Middle frontal gyrus (tissue), 1 donor: ENCODE data around the gene DUOX2.
"Not testable (repeated sequence)": the region's sequence is repeated elsewhere in the genome, so short reads cannot be mapped to it uniquely, and the experiment has no call there.

Source experiments
- DNase-seq: peaks from one replicate; pipeline ENCODE4 v3.0.0-alpha.2; 2015; ENCODE audit warnings: low spot score; ENCODE audit errors: extremely low spot score

The DUOX2 gene

DNA sequence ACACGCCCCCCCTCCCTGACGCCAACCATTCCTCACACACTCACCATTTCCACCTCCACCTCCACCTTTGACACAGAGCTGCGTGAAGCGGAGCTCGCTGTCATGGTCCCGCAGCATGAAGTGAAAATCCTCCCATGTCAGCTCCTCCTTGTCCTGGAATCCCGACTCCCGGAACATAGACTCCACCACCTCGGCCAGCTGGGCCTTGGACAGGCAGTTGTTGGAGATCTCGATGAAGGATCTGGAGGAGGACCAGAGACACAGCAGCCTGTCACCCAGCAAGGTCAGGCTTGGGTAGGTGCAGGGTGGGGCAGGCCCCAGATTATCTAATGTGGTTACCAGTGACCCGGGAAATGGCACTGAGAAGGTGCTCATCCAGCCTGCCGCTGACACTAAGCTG lies 12.2 kb downstream of the DUOX2 start:
- DNase-seq, result no peak

DNA sequence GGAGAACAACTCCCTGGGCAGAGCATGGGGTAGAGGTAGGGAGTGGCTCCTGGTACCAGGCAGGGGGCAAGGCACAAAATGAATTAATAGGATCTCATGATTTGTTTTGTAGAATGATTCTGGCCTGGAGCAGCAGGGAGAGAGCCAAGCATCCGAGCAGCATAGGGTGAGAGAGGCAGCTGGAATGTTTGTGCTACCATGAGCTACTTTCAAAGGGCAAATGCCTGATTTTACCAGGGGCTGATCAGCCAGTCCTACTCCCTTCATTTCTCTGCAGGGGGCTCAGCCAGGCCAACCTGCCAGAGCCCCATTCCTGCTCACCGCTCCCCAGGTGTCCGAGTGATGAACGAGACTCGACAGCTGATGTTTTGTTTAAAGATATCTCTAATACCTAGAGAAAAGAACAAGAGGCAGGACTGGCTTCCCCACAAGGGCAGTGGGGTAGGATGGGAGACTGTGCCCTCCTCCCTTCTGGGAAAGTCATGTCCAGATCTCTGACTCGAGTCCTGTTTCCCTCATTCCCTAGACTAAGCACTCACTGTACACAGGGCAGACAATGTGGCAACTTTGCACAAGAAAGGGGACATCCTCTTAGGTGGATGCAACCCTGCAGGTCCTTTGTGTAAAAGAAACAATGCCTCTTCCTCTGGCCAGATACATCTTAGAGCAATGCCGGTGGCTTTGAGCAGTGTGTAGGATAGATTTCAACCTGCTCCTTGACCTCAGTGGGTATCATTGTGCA lies 12.9 kb downstream of the DUOX2 start:
- DNase-seq, result no peak

- DNase-seq, result no peak
Observed at GRCh38 chr15:45099549-45100165, 14.3 kb downstream of the DUOX2 start.

DNA sequence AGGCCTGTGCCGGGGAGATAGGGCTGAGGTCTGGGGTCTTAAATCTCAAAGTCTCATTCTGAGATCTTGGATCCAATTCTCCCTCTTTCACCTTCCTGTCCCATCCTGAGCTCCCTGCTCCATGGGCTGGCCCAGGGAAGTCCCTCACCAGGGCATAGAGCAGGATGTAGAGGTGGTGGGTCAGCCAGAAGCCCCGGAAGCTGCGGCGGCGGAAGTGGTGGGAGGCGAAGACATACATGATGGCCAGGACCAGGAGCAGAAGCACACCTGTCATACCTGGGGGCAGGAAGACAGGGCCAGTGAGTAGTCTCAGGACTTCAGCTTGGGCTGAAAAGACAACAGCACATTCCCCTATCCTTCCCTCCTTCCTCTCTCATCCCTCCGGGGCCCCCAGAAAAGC lies 16.5 kb downstream of the DUOX2 start:
- no peak for DNase-seq

DNA sequence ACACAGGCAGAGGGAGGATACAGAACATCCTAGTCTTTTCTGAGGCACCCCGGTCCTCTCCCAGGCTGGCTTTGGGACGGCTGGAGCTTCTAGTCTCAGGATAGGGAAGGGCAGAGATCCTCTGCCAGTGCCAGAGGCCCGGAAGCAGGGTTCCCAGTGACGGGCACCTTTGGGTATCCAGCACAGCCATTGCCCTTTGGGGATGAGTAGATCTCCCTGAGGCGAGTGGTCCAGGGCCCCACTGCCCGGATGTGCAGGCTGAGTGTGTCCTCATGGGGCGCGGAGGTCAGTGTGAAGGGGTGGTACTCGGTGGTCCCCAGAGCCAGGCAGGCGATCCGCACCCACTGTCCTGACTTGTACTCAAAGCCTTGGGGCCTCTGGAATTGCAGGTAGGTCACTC lies 18.3 kb downstream of the DUOX2 start:
- no peak for DNase-seq

GRCh38 chr15:45094358-45094730 lies 19.6 kb downstream of the DUOX2 start:
- DNase-seq, result no peak

DNA sequence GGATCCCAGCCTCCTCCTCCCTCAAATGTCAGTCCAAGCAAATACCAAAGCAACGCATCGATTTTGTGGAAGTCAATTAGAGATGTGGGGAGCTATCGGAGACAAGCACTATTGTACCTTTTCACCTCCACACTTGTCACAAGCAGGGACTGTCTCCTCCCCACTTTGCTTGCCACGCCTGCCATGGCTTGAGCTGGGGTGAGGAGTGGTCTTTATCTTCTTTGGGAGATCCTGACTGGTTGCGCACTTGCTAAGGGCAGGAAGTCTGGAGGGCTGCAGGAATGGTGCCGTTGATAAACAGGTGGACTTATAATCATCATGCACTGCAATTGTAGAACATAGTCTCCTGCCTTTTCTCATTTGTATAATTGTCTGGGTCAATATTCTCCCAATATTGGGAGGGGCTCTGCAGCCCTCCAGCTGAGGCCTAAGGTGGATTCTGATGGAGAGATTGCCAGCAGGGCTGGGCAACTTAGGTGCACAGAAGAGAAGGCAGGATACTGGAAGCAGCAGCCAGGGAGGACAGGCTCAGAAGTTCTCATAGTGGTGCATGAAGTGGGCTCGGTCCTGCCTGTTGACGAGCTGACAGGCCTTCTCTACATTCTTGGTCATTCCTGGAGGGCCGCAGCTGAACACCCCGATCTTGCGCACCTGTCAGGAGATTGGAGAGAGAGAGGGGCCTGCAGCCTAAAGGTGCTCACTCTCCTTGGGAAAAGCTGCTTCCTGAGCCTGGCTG lies 20.2 kb downstream of the DUOX2 start:
- no peak for DNase-seq

- DNase-seq, result no peak
Observed at GRCh38 chr15:45093013-45093412, 21.0 kb downstream of the DUOX2 start.

GRCh38 chr15:45091576-45091975 lies 22.4 kb downstream of the DUOX2 start:
- DNase-seq, result no peak

DNA sequence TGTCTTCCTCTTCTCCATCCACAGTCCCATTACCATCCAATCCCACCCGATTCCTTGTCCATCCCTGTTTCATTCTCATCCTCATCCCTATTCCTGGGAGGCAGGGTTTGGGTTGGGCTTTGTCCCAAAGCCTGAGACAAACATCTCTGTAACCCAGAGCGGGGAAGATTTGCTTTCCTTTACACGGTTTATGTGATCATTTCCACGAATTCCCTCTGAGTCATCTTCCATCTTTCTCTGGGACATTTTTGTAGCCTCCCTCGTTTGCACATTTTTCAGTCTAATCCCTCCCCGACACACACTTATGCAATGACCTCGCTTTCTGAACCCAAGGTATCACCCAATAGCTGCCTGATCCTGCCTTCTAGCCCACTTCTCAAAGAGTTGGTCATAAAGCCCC lies 22.8 kb downstream of the DUOX2 start:
- no peak for DNase-seq

GRCh38 chr15:45089712-45090373 lies 24.1 kb downstream of the DUOX2 start:
- DNase-seq, result no peak

DNA sequence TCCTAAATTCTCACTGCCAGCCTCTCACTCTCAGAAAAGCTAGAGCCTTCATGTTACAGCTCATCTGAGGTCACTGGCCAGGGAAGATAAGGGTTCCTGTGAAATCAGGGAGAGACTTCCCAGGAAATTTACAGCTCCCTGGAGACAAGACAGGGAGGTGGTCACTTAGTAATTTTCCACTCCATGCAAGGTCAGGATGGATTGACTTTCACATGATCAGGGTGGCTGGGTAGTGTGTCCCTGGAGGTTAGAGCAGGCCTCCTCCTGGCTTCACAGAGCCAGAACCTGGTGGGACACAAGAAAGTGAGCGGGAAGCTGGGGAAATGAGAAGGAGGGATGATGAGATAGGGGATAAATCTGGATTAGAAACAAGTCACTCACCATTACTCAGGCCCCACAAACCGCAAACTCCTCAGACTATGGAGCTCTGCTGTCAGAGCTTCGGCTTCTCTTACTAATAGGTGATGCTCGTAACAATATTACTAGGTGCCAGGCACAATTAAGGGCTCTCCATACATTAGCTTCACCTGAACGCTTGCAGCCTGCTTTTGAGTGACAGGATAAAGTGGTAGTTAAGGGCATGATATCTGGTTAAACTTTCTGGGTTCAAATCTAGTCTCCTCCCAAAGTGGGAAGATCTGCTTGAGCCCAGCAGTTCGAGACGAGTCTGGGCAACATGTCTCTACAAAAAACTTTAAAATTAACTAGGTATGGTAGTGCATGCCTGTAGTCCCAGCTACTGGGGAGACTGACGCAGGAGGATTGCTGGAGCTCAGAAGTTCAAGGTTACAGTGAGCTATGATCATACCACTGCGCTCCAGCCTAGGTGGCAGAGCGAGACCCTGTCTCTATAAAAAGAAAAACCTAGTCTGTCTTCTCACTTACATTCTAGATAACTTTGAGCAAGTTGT lies 24.9 kb downstream of the DUOX2 start:
- no peak for DNase-seq

DNA sequence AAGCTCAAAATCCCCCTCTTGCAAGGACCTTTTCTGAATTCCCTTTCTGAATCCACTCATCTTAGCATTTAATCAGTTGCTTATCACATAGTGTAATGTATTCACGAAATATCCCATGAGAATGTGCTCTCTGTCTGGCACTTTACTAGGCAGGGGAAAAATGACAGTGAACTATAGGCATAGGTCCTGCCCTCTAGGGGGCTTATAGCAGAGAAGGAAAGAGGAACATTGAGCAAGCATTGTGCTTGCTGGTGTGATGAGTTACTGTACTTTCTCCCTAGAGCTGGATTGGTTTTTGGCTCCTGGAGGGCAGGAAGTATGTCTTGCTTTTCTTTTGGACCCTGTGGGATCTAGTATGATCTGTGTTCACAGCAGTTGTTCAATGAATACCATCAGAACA lies 26.5 kb downstream of the DUOX2 start:
- DNase-seq, result no peak

DNA sequence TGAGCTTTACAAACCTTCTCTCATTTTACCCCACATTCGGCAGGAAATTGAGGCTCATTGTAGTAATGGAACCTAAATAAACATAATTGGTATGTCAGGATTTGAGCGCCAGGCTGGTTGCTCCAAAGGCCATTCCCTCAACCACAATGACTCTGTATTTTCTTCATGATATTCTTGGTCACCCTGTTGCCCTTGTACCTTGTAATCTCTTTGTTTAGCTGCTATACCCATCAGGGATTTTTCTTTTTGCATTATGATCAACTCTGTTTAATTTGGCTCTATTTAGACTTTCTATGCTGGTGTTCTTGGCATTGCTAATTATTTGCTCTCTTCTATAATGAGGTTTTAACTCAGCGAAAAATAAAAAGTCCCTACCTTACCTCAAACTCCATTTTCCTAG lies 29.8 kb downstream of the DUOX2 start:
- no peak for DNase-seq

GRCh38 chr15:45083223-45083622 lies 30.7 kb downstream of the DUOX2 start:
- no peak for DNase-seq

DNA sequence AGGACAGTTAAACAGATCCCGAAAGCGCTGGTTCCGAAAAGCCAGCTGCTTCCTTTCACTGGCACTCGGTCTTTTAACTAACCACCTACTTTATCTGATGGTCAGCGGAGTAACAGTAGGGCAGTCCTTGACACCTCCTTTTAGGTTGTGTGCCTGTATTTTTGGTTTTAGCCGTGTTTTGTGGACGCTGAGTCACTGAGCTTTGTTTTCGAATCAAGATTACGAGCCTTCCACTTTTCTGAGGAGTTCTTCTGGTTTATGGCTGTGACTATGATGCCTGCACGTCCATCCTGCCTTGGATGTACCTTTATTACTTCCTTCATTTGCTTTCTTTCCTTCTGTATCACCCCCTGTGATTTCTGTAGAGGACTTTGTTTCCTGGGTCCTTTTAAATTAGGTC lies 31.6 kb downstream of the DUOX2 start:
- DNase-seq, result not testable (repeated sequence)

- not testable (repeated sequence) for DNase-seq
Observed at GRCh38 chr15:45080593-45080992, 33.4 kb downstream of the DUOX2 start.

DNA sequence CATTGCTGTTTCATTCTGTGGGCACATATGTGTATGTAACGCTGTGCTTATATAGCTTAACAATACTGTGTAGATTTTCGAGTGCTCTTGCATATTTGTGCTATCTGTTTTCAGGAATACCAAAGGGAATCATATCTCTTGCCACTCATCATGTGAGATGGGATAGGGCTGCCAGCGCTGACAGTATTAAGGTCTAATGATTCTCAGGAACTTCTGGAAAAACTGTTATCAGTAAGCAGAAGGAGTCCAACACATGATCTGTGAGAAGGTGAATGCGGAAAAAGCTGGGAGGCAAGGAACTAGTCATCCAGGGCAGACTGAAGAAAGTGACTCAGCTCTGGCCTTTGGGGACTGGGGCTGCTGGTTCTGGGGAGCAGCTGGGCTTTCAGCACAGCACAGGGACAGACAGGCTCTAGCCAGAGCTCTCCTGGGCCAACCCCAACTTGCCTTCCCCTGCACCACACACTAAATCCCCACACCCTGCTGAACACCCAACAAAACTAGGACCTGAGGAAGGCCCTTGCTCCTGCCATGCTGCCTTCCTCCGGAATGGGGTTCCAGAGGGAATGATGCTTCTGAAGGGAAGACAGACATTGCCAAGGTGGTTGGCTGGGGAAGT lies 34.2 kb downstream of the DUOX2 start:
- DNase-seq, result not testable (repeated sequence)

GRCh38 chr15:45079201-45079600 lies 34.8 kb downstream of the DUOX2 start:
- DNase-seq, result not testable (repeated sequence)

GRCh38 chr15:45077391-45077790 lies 36.6 kb downstream of the DUOX2 start:
- DNase-seq, result not testable (repeated sequence)
